Ecto neural progenitor cell (in vitro differentiated cells): ENCODE measurements around the gene AGAP3.
A peak's percentile ranks its signal among the peaks of the same experiment; 100 is the strongest.

ENCODE experiments used
- DNase-seq: peaks from one replicate; pipeline ENCODE4 v3.0.0-alpha.2; 2018; ENCODE audit warnings: low spot score

AGAP3 gene

GRCh38 chr7:151110236-151110940, 24.1 kb downstream of the AGAP3 start:
- no peak for DNase-seq

- peak; percentile 83 for DNase-seq
These were observed 24.8 kb downstream of the AGAP3 start for GRCh38 chr7:151110941-151111645.

- no peak for DNase-seq
These were observed 27.3 kb downstream of the AGAP3 start for GRCh38 chr7:151113344-151114150.

GRCh38 chr7:151114151-151115090, 28.1 kb downstream of the AGAP3 start:
- DNase-seq, result peak; percentile 74

- peak; percentile 70 for DNase-seq
These were observed 29.0 kb downstream of the AGAP3 start for GRCh38 chr7:151115121-151115835.

GRCh38 chr7:151115836-151116418, 29.7 kb downstream of the AGAP3 start:
- no peak for DNase-seq

- no peak for DNase-seq
These were observed 30.5 kb downstream of the AGAP3 start for GRCh38 chr7:151116603-151117440.

- DNase-seq, result no peak
These were observed 31.3 kb downstream of the AGAP3 start for GRCh38 chr7:151117565-151117964.

- no peak for DNase-seq
These were observed 32.1 kb downstream of the AGAP3 start for GRCh38 chr7:151118108-151119054.

- no peak for DNase-seq
These were observed 32.8 kb downstream of the AGAP3 start for GRCh38 chr7:151119055-151119415.

- DNase-seq, result no peak
These were observed 33.6 kb downstream of the AGAP3 start for GRCh38 chr7:151119902-151120301.

GRCh38 chr7:151120896-151121295, 34.6 kb downstream of the AGAP3 start:
- no peak for DNase-seq

GRCh38 chr7:151121380-151122170, 35.3 kb downstream of the AGAP3 start:
- DNase-seq, result no peak

- DNase-seq, result no peak
These were observed 36.0 kb downstream of the AGAP3 start for GRCh38 chr7:151122276-151122675.

GRCh38 chr7:151122796-151123157, 36.5 kb downstream of the AGAP3 start:
- DNase-seq, result no peak

- DNase-seq, result no peak
These were observed 37.0 kb downstream of the AGAP3 start for GRCh38 chr7:151123158-151123821.

GRCh38 chr7:151123822-151124464, 37.7 kb downstream of the AGAP3 start:
- DNase-seq, result peak; percentile 92
